Trophoblast cell (in vitro differentiated cells and primary cell): Measurements from ENCODE around the gene FHIT. TPM values are rescaled to one million over a fixed set of nuclear protein-coding genes. Genes with fewer than 3 reads are reported as not detected.

Source experiments
- DNase-seq, 2 donors: peaks; one replicate each; pipeline ENCODE4 v3.0.0-alpha.2; 2016
- H2AFZ ChIP-seq: 2 replicates; pipeline ENCODE4 v1.6.1; 2013; ENCODE audit warnings: low read length, moderate library complexity, mild to moderate bottlenecking; ENCODE audit not compliant: insufficient read depth, poor library complexity
- H2AK5ac ChIP-seq: 2 replicates; pipeline ENCODE4 v1.6.1; 2013; ENCODE audit warnings: mild to moderate bottlenecking, low read length
- H2BK120ac ChIP-seq: 2 replicates; pipeline ENCODE4 v1.6.1; 2013; ENCODE audit warnings: low read length, mild to moderate bottlenecking, moderate library complexity; ENCODE audit not compliant: insufficient read depth, poor library complexity
- H2BK12ac ChIP-seq: 2 replicates; pipeline ENCODE4 v1.6.1; 2013; ENCODE audit warnings: mild to moderate bottlenecking, low read length, moderate library complexity
- H2BK5ac ChIP-seq: 2 replicates; pipeline ENCODE4 v1.6.1; 2013; ENCODE audit warnings: low read length, low read depth, moderate library complexity, mild to moderate bottlenecking; ENCODE audit not compliant: poor library complexity
- H3K14ac ChIP-seq: 2 replicates; pipeline ENCODE4 v1.6.1; 2013; ENCODE audit warnings: mild to moderate bottlenecking, low read length
- H3K18ac ChIP-seq: 2 replicates; pipeline ENCODE4 v1.6.1; 2013; ENCODE audit warnings: mild to moderate bottlenecking, low read length
- H3K23ac ChIP-seq: 2 replicates; pipeline ENCODE4 v1.6.1; 2013; ENCODE audit warnings: low read length
- H3K27ac ChIP-seq: 2 replicates; pipeline ENCODE4 v1.5.1; 2013; ENCODE audit warnings: low read depth, mild to moderate bottlenecking, inconsistent platforms, low read length, moderate library complexity
- H3K27me3 ChIP-seq: 2 replicates; pipeline ENCODE4 v1.6.1; 2013; ENCODE audit warnings: inconsistent platforms, mild to moderate bottlenecking, low read length, moderate library complexity; ENCODE audit not compliant: insufficient read depth
- H3K36me3 ChIP-seq, 2 experiments: 1 replicate in 1 of 2; 2 replicates in 1 of 2; pipeline ENCODE4 v1.6.1; 2013; ENCODE audit warnings: low read length in 2 of 2, mild to moderate bottlenecking in 2 of 2, moderate library complexity in 1 of 2; ENCODE audit not compliant: insufficient read depth in 2 of 2, control insufficient read depth in 1 of 2
- H3K4ac ChIP-seq: 2 replicates; pipeline ENCODE4 v1.6.1; 2013; ENCODE audit warnings: low read depth, mild to moderate bottlenecking, low read length, moderate library complexity
- H3K4me1 ChIP-seq, 2 experiments: 1 replicate in 1 of 2; 2 replicates in 1 of 2; pipeline ENCODE4 v1.6.1; 2013; ENCODE audit warnings: low read length in 2 of 2, mild to moderate bottlenecking in 2 of 2, moderate library complexity in 1 of 2; ENCODE audit not compliant: insufficient read depth in 2 of 2, control insufficient read depth in 1 of 2
- H3K4me2 ChIP-seq: 2 replicates; pipeline ENCODE4 v1.6.1; 2013; ENCODE audit warnings: inconsistent platforms, mild to moderate bottlenecking, low read length, moderate library complexity
- H3K4me3 ChIP-seq: 2 replicates; pipeline ENCODE4 v1.5.1; 2013; ENCODE audit warnings: mild to moderate bottlenecking, low read depth, low read length, inconsistent platforms
- H3K79me1 ChIP-seq: one replicate; pipeline ENCODE4 v1.6.1; 2013; ENCODE audit warnings: low read length
- H3K79me2 ChIP-seq: 2 replicates; pipeline ENCODE4 v1.6.1; 2013; ENCODE audit warnings: low read length, mild to moderate bottlenecking; ENCODE audit not compliant: control insufficient read depth, insufficient read depth, poor library complexity
- H3K9ac ChIP-seq: 2 replicates; pipeline ENCODE4 v1.6.1; 2013; ENCODE audit warnings: mild to moderate bottlenecking, low read length
- H3K9me3 ChIP-seq: 2 replicates; pipeline ENCODE4 v1.6.1; 2013; ENCODE audit warnings: low read depth, mild to moderate bottlenecking, control low read depth, inconsistent platforms, low read length; ENCODE audit not compliant: insufficient read depth
- H4K12ac ChIP-seq: 2 replicates; pipeline ENCODE4 v1.6.1; 2013; ENCODE audit warnings: low read depth, mild to moderate bottlenecking, low read length, moderate library complexity
- H4K8ac ChIP-seq: 2 replicates; pipeline ENCODE4 v1.6.1; 2013; ENCODE audit warnings: low read depth, mild to moderate bottlenecking, low read length, moderate library complexity
- H4K91ac ChIP-seq: one replicate; pipeline ENCODE4 v1.6.1; 2013; ENCODE audit warnings: low read depth, mild to moderate bottlenecking, low read length, moderate library complexity
- WGBS: extraction: QIAGEN DNeasy Blood & Tissue Kit; methylation state at CpG from one replicate; pipeline ENCODE4 v1.1.7; 2013; ENCODE audit warnings: missing lambda C conversion rate; ENCODE audit not compliant: insufficient read length, insufficient coverage; ENCODE audit errors: extremely low coverage; 5-methylcytosine and 5-hydroxymethylcytosine counted together
- polyA plus RNA-seq: library from polyadenylated mRNA; stranded (reverse); fragments of 200-250 nt; gene quantifications from 2 replicates; pipeline ENCODE4 v1.2.3, GENCODE V29; 2013

FHIT gene
- 3.1 and 6.1 TPM in 2 replicates for polyA plus RNA-seq

DNA sequence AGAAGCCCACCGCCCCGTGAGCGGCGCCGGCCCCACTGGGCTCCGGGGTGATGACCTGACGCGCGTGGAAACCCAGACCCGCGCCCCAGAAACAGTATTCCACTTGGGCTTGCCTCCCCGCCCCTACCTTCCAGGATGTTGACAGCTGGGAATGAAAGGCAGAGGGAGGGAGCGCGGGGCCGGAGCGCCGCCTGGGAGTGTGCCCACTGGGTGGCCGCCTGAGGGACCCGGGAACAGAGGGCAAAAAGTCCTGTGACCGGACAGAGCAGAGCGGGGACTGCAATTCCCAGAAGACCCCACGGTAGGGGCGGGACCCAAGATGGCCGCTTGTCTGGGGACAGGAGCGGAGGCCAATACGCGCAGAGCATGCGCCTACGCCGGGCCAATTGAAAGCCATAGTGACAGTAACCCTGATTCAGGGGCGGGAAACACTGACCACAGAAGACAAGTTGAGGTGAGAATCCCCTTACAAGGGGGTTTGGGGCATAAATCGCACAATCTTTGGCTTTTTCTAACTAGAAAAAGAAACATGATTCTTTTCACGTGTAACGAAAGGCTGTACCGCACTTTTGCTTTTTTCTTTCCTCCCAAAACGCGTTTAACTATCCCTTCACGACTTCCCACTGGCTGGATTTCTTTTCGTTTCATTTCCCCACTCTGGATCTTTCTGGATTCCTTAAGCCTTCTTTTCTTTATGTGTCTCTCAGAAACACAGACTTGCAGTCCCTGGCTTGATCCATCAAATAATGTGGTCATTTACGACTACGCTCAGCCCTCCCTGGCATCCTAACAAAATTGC, at the start of gene FHIT:
FHIT (minus strand) TSS at position 279 of the 799 bp plus-strand sequence.
- Histone ChIP-seq H3K4me1 (peaks cover 5 to 9% of the 10 kb centered on the region in 2 experiments), H2BK120ac (no peak within 1 kb of the TSS), H2BK5ac (peak within 1 kb of the TSS; percentile 18), H2BK12ac (no peak within 1 kb of the TSS), H3K18ac (peak within 1 kb of the TSS; percentile 67), H3K4me2 (peak within 1 kb of the TSS; percentile 90), H3K23ac (no peak within 1 kb of the TSS), H3K79me1 (peaks cover 3% of the 10 kb centered on the region), H3K27ac (no peak within 1 kb of the TSS), H4K12ac (peak within 1 kb of the TSS; percentile 69), H3K4ac (peak within 1 kb of the TSS; percentile 35), H3K9me3 (no peaks in the 10 kb centered on the region), H4K91ac (peak within 1 kb of the TSS; percentile 74), H2AK5ac (no peak within 1 kb of the TSS), H3K14ac (peak within 1 kb of the TSS; percentile 31), H3K27me3 (no peaks in the 10 kb centered on the region), H3K36me3 (no peaks in the 10 kb centered on the region), H2AFZ (peak within 1 kb of the TSS; percentile 74), H3K79me2 (no peaks in the 10 kb centered on the region), H3K9ac (peak within 1 kb of the TSS; percentile 69), H4K8ac (peak within 1 kb of the TSS; percentile 85), H3K4me3 (peak within 1 kb of the TSS; percentile 85)
- peak; percentile 95 to 97 for DNase-seq
- WGBS: no CpG with 5 or more reads among the region's 41 CpGs

DNA sequence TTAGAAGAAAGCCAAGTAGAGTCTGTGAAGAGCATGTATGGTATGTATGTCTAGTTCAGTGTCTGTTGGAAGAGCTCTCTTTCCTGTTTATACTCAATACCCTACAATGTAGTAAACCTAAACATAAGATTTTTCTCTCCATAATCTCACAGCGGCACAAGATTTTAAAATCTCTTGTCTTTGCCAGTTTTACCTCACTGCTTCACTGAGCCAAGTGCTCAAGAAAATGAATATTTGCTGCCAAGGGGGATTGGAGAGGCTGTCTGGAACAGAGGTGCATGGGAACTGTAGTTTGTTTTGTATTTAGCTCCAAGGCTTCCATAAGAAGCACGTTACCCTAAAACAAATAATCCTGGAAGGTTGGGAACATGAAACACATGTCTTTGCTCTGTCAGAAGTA, 49.5 kb upstream of the FHIT start:
- WGBS: no CpG with 5 or more reads among the region's 2 CpGs
- Histone ChIP-seq H4K12ac (no peak overlapping the region), H2BK12ac (no peak overlapping the region), H3K4me1 (no peaks in the 10 kb centered on the region), H3K18ac (no peak overlapping the region), H3K9ac (no peak overlapping the region), H2AK5ac (no peak overlapping the region), H3K4ac (no peak overlapping the region), H3K27me3 (no peaks in the 10 kb centered on the region), H3K9me3 (no peaks in the 10 kb centered on the region), H2BK120ac (no peak overlapping the region), H3K27ac (no peak overlapping the region), H3K4me3 (no peak overlapping the region), H3K79me2 (no peaks in the 10 kb centered on the region), H3K36me3 (no peaks in the 10 kb centered on the region), H3K14ac (no peak overlapping the region), H2BK5ac (no peak overlapping the region), H3K79me1 (no peaks in the 10 kb centered on the region), H4K8ac (no peak overlapping the region), H4K91ac (no peak overlapping the region), H3K23ac (no peak overlapping the region), H2AFZ (no peak overlapping the region), H3K4me2 (no peak overlapping the region)
- no peak for DNase-seq

DNA sequence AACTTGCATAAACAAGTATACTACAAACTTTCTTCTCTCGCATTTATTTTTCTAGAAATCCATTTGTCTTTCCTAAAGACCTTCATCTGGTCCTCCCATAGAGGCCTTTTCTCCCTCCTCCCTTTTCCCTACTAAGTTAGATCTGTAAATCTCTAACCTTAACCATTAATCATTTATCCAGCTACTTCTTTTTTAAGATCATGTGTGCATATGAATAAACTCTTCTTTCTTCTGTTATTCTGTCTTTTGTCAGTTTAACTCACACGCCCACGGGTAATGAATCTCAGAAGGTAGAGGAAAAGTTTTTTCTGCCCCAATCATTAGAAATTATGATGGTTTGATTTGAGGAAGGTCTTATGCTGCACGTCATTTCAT, 48.7 kb upstream of the FHIT start:
- no peak for DNase-seq
- Histone ChIP-seq H2BK12ac (no peak overlapping the region), H3K36me3 (no peaks in the 10 kb centered on the region), H4K8ac (no peak overlapping the region), H4K12ac (no peak overlapping the region), H4K91ac (no peak overlapping the region), H3K14ac (no peak overlapping the region), H3K4ac (no peak overlapping the region), H3K18ac (no peak overlapping the region), H3K9me3 (no peaks in the 10 kb centered on the region), H2BK5ac (no peak overlapping the region), H3K79me2 (no peaks in the 10 kb centered on the region), H2AFZ (no peak overlapping the region), H3K4me2 (no peak overlapping the region), H3K79me1 (no peaks in the 10 kb centered on the region), H3K4me1 (no peaks in the 10 kb centered on the region), H3K4me3 (no peak overlapping the region), H3K27me3 (no peaks in the 10 kb centered on the region), H3K23ac (no peak overlapping the region), H2AK5ac (no peak overlapping the region), H3K27ac (no peak overlapping the region), H2BK120ac (no peak overlapping the region), H3K9ac (no peak overlapping the region)
- 100% methylated on average over 1 of the region's 4 CpGs for WGBS

DNA sequence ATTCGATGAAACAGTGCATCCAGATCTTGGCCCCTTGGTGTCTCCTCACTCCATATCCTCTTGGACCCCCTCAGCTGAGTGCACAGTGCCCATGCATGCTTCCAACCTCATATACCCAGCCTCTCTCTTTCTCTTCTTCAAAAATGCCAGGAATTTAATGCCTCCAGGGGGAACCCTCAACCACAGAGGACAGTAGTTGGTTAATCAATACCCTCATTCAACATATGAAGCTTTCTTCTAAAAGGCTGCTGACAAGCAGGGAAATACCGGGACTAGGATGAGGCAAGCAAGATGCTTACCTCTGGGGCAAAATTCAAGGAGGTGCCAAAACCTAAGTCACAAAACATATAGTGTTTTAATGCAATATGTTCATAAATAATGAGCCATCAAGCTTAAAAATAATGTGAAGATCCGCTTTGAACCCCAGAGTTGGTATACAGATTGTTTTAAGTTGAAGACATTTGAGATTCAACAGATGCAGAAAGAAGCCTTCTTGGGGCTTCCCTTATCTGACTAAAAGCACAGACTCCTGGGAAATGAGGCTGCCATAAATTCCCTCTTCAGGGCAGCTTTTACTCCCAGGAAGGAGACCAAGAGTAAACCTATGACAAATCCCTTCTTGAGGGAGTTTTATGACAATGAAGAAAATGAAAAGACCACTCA, 48.2 kb upstream of the FHIT start:
- no peak overlapping the region for H4K91ac ChIP-seq
- H3K27ac ChIP-seq: no peak overlapping the region
- no peak overlapping the region for H3K23ac ChIP-seq
- no peak overlapping the region for H2BK5ac ChIP-seq
- no peak overlapping the region for H3K4ac ChIP-seq
- no peak overlapping the region for H4K12ac ChIP-seq
- H2AK5ac ChIP-seq: no peak overlapping the region
- no peaks in the 10 kb centered on the region for H3K4me1 ChIP-seq
- H3K79me2 ChIP-seq: no peaks in the 10 kb centered on the region
- H2AFZ ChIP-seq: no peak overlapping the region
- H3K4me2 ChIP-seq: no peak overlapping the region
- H4K8ac ChIP-seq: no peak overlapping the region
- WGBS: no CpG with 5 or more reads among the region's 3 CpGs
- H2BK120ac ChIP-seq: no peak overlapping the region
- H3K9me3 ChIP-seq: no peaks in the 10 kb centered on the region
- H3K36me3 ChIP-seq: no peaks in the 10 kb centered on the region
- no peak overlapping the region for H2BK12ac ChIP-seq
- no peak for DNase-seq
- no peaks in the 10 kb centered on the region for H3K79me1 ChIP-seq
- H3K9ac ChIP-seq: no peak overlapping the region
- H3K4me3 ChIP-seq: no peak overlapping the region
- H3K27me3 ChIP-seq: no peaks in the 10 kb centered on the region
- H3K14ac ChIP-seq: no peak overlapping the region
- H3K18ac ChIP-seq: no peak overlapping the region
